Measurements from ENCODE around the gene IL1RAPL2. TPM values are rescaled to one million over a fixed set of nuclear protein-coding genes. Genes with fewer than 3 reads are reported as not detected.

IL1RAPL2 gene
- total and polyA plus RNA-seq, 2 donors (not counting 3 experiments of a cell fraction or from before 2014, with no cell fraction given), result not detected

DNA sequence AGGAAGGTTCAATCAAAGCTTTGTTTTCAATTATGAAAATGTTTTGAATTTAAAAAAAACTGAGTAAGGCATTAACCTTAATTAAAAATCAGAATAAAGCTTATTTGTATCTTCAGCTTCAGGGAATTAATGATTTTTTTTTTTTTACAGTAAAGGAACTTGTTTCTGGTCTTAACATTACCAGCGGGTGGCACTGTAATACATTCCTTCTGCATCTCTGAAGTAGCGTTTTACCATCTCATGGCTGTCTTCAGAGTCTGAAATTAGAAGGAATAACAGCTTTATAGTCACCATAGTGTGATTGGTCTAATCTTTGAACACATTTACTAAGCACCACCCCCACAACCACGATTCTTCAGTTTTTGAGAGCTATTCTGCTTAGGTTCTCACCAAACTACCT lies 102.6 kb downstream of the IL1RAPL2 start:
- no peak for FAIRE-seq
- H4K20me1 ChIP-seq (replicated peaks; ENCODE audit: control insufficient read depth, extremely low read depth, insufficient read depth, low read length), result no peaks in the 10 kb centered on the region
- no peaks in the 10 kb centered on the region for H3K79me2 ChIP-seq (ENCODE audit: control insufficient read depth, insufficient read depth, low read length)
- no peaks in the 10 kb centered on the region for H3K27me3 ChIP-seq (ENCODE audit: control insufficient read depth in 2 of 2, insufficient read depth in 2 of 2, low read length in 2 of 2)
- no peak overlapping the region for H3K4me3 ChIP-seq (replicated peaks in 1 of 3; ENCODE audit: insufficient read depth in 1 of 3, low read depth in 1 of 3, low read length in 3 of 3)
- H3K4me2 ChIP-seq (ENCODE audit: insufficient read depth, low read length), result no peak overlapping the region
- no peak for TF ChIP-seq GATA2 (IDR thresholded peaks at IDR 0.05; ENCODE audit: insufficient read depth, insufficient read length, low read depth, low read length)
- TF ChIP-seq POLR2A (IDR thresholded peaks at IDR 0.05; ENCODE audit: low read depth, low read length), result no peak
- no peak for TF ChIP-seq FOS (IDR thresholded peaks at IDR 0.05; ENCODE audit: borderline replicate concordance, insufficient read depth, low read length)
- TF ChIP-seq, protein P1, sequence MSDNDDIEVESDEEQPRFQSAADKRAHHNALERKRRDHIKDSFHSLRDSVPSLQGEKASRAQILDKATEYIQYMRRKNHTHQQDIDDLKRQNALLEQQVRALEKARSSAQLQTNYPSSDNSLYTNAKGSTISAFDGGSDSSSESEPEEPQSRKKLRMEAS (IDR thresholded peaks at IDR 0.05; ENCODE audit: insufficient read depth, insufficient read length), result no peak
- TF ChIP-seq POLR2AphosphoS5 (IDR thresholded peaks at IDR 0.05; ENCODE audit: insufficient read depth, low read depth, low read length), result no peak
- TF ChIP-seq, protein P2, sequence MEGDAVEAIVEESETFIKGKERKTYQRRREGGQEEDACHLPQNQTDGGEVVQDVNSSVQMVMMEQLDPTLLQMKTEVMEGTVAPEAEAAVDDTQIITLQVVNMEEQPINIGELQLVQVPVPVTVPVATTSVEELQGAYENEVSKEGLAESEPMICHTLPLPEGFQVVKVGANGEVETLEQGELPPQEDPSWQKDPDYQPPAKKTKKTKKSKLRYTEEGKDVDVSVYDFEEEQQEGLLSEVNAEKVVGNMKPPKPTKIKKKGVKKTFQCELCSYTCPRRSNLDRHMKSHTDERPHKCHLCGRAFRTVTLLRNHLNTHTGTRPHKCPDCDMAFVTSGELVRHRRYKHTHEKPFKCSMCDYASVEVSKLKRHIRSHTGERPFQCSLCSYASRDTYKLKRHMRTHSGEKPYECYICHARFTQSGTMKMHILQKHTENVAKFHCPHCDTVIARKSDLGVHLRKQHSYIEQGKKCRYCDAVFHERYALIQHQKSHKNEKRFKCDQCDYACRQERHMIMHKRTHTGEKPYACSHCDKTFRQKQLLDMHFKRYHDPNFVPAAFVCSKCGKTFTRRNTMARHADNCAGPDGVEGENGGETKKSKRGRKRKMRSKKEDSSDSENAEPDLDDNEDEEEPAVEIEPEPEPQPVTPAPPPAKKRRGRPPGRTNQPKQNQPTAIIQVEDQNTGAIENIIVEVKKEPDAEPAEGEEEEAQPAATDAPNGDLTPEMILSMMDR (IDR thresholded peaks at IDR 0.05; ENCODE audit: extremely low read depth in 1 of 2, insufficient read depth in 1 of 2, low read depth in 1 of 2, low read length in 2 of 2), result no peak
- TF ChIP-seq EZH2 (IDR thresholded peaks at IDR 0.05; ENCODE audit: borderline replicate concordance, low read depth, low read length, severe bottlenecking), result no peak
- no peak for TF ChIP-seq JUN (IDR thresholded peaks at IDR 0.05; ENCODE audit: borderline replicate concordance, insufficient read depth, insufficient read length, low read depth)
- ChIA-PET CTCF (interaction anchor here (1.0 to 1.4 kb wide), 3 partner anchors 14 to 1033 kb away, joined by 3 to 4 read pairs (median 3); no protein-coding TSS in a partner anchor), POLR2A (no interaction called here)
- no peak for DNase-seq (ENCODE audit: low read depth, low spot score)
- H3K9ac ChIP-seq (replicated peaks; ENCODE audit: extremely low read depth, insufficient read depth, low read length), result no peak overlapping the region
- no peaks in the 10 kb centered on the region for H3K4me1 ChIP-seq (ENCODE audit: control insufficient read depth, extremely low read depth, insufficient read depth, low read length)
- H3K27ac ChIP-seq (ENCODE audit: insufficient read depth, low read depth, low read length), result no peak overlapping the region
- intact Hi-C loops (cut with micrococcal nuclease) (no loop called here), dilution Hi-C loops (cut with MboI; ENCODE audit: extremely low pct_ligation_motif_present, low sequenced_read_pairs) (no loop called here)
- H3K36me3 ChIP-seq (ENCODE audit: control insufficient read depth in 2 of 2, extremely low read depth in 1 of 2, insufficient read depth in 2 of 2, low read length in 2 of 2), result no peaks in the 10 kb centered on the region
- H3K9me1 ChIP-seq (replicated peaks; ENCODE audit: control insufficient read depth, extremely low read depth, insufficient read depth, low read length), result no peaks in the 10 kb centered on the region
- no TSS peak for BruUV-seq (replicated peaks)
- no peaks in the 10 kb centered on the region for H3K9me3 ChIP-seq (replicated peaks; ENCODE audit: control insufficient read depth, insufficient read depth, low read length)
- H2AFZ ChIP-seq (ENCODE audit: low read depth, low read length), result no peak overlapping the region
